Measurements from ENCODE around the gene DPP4.

The DPP4 gene

DNA sequence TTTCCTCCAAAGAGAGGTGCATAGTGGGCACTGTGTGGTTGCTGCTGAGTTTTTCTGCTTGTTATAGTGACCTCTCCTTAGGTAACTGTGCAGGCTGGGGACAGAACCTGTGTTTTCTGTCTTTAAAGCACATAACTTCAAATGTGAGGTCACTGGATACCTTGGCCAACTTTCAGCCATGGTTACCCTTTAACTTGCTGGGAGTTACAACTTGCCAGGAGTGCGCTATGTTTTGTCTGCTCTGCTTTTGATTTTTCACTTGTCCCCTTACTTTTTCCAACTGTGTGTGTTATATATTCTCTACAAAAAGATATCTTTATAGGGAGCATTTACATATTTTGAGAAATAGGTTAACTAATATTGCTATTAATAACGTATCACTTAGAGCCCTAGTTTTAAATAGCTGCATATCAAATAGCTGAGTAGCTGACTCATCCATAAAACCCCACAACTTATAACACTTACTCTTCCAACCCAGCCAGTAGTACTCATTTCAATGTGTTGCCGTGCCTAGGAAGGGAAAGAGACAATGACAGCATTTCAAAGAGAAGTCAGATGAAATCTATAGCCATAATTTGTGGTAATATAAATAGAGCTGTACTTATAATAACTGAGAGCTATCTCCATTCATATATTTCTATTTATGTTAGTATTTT lies 51.6 kb downstream of the DPP4 start:
- Histone ChIP-seq H3K4me3 (ENCODE audit: insufficient read depth, low read depth, low read length, poor library complexity, severe bottlenecking) (no peak overlapping the region), H3K9me3 (ENCODE audit: control insufficient read depth, low read length) (no peaks in the 10 kb centered on the region), H3K27me3 (replicated peaks; ENCODE audit: control insufficient read depth, insufficient read depth, low read length, poor library complexity, severe bottlenecking) (no peaks in the 10 kb centered on the region), H3K36me3 (ENCODE audit: control insufficient read depth, insufficient read depth, low read length) (peaks cover 26% of the 10 kb centered on the region), H3K27ac (ENCODE audit: insufficient read depth, low read length, poor library complexity, severe bottlenecking) (no peak overlapping the region), H3K4me1 (ENCODE audit: control insufficient read depth, insufficient read depth, low read length, poor library complexity, severe bottlenecking) (no peaks in the 10 kb centered on the region)
- no peak for DNase-seq

GRCh38 chr2:162021516-162022058 lies 52.4 kb downstream of the DPP4 start:
- DNase-seq = no peak

GRCh38 chr2:162018530-162018929 lies 55.5 kb downstream of the DPP4 start:
- Histone ChIP-seq H3K4me1 (ENCODE audit: control insufficient read depth, insufficient read depth, low read length, poor library complexity, severe bottlenecking) (peaks cover 16% of the 10 kb centered on the region), H3K27ac (ENCODE audit: insufficient read depth, low read length, poor library complexity, severe bottlenecking) (no peak overlapping the region), H3K27me3 (replicated peaks; ENCODE audit: control insufficient read depth, insufficient read depth, low read length, poor library complexity, severe bottlenecking) (no peaks in the 10 kb centered on the region), H3K4me3 (ENCODE audit: insufficient read depth, low read depth, low read length, poor library complexity, severe bottlenecking) (no peak overlapping the region), H3K36me3 (ENCODE audit: control insufficient read depth, insufficient read depth, low read length) (peaks cover 30% of the 10 kb centered on the region), H3K9me3 (ENCODE audit: control insufficient read depth, low read length) (no peaks in the 10 kb centered on the region)
- DNase-seq = no peak

More at GRCh38 chr2:162021516-162022058, 52.4 kb downstream of the DPP4 start:
- no peaks in the 10 kb centered on the region for H3K9me3 ChIP-seq (ENCODE audit: control insufficient read depth, low read length)
- peaks cover 30% of the 10 kb centered on the region for H3K36me3 ChIP-seq (ENCODE audit: control insufficient read depth, insufficient read depth, low read length)
- no peak overlapping the region for H3K27ac ChIP-seq (ENCODE audit: insufficient read depth, low read length, poor library complexity, severe bottlenecking)
- no peaks in the 10 kb centered on the region for H3K27me3 ChIP-seq (replicated peaks; ENCODE audit: control insufficient read depth, insufficient read depth, low read length, poor library complexity, severe bottlenecking)
- no peak overlapping the region for H3K4me3 ChIP-seq (ENCODE audit: insufficient read depth, low read depth, low read length, poor library complexity, severe bottlenecking)
- H3K4me1 ChIP-seq (ENCODE audit: control insufficient read depth, insufficient read depth, low read length, poor library complexity, severe bottlenecking) = no peaks in the 10 kb centered on the region

GRCh38 chr2:162017233-162017632 lies 56.8 kb downstream of the DPP4 start:
- Histone ChIP-seq H3K27me3 (replicated peaks; ENCODE audit: control insufficient read depth, insufficient read depth, low read length, poor library complexity, severe bottlenecking) (no peaks in the 10 kb centered on the region), H3K9me3 (ENCODE audit: control insufficient read depth, low read length) (no peaks in the 10 kb centered on the region), H3K27ac (ENCODE audit: insufficient read depth, low read length, poor library complexity, severe bottlenecking) (no peak overlapping the region), H3K36me3 (ENCODE audit: control insufficient read depth, insufficient read depth, low read length) (peaks cover 27% of the 10 kb centered on the region), H3K4me1 (ENCODE audit: control insufficient read depth, insufficient read depth, low read length, poor library complexity, severe bottlenecking) (peaks cover 29% of the 10 kb centered on the region), H3K4me3 (ENCODE audit: insufficient read depth, low read depth, low read length, poor library complexity, severe bottlenecking) (no peak overlapping the region)
- no peak for DNase-seq

DNA sequence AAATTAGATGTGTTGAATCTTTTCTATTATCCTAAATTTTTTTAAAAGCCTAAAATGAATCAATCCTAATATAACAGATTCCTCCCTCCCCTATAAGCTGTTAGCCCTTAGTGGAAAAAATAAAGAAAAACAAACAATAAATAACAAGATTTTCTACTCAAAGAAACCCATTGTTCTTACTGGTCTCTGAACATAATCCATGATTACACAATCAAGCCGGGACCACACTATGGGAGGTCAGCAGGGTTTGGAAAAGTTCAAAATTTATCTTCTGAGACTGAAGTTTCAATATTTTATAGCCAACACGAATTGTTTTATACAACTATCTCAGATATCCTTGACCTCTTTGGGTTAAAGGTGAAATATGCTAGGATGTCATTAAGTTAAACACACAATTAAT lies 57.9 kb downstream of the DPP4 start:
- peaks cover 27% of the 10 kb centered on the region for H3K36me3 ChIP-seq (ENCODE audit: control insufficient read depth, insufficient read depth, low read length)
- no peaks in the 10 kb centered on the region for H3K9me3 ChIP-seq (ENCODE audit: control insufficient read depth, low read length)
- no peak for DNase-seq
- H3K27ac ChIP-seq (ENCODE audit: insufficient read depth, low read length, poor library complexity, severe bottlenecking) = peak overlapping the region; percentile 36
- peaks cover 39% of the 10 kb centered on the region for H3K4me1 ChIP-seq (ENCODE audit: control insufficient read depth, insufficient read depth, low read length, poor library complexity, severe bottlenecking)
- H3K4me3 ChIP-seq (ENCODE audit: insufficient read depth, low read depth, low read length, poor library complexity, severe bottlenecking) = no peak overlapping the region
- H3K27me3 ChIP-seq (replicated peaks; ENCODE audit: control insufficient read depth, insufficient read depth, low read length, poor library complexity, severe bottlenecking) = no peaks in the 10 kb centered on the region

DNA sequence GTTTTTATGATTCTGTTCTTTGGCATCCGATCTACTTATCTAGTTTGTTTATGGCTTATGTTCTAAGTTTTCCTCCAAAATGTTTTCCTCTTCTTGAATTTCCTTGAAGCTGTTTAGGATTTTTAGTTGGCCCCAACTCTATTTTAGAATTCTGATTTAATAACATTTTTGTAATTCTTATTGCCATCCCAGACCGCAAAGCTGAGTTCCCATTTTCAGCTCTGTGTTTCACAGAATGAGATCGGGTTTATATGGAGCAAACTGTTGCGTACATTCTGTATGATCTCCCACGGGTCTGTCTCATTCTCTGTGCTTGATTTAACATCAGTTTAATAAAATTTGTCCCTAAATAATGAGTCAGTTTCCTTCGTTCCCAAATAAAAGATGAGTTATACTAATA lies 59.3 kb downstream of the DPP4 start:
- Histone ChIP-seq H3K4me3 (ENCODE audit: insufficient read depth, low read depth, low read length, poor library complexity, severe bottlenecking) (no peak overlapping the region), H3K4me1 (ENCODE audit: control insufficient read depth, insufficient read depth, low read length, poor library complexity, severe bottlenecking) (peaks cover 45% of the 10 kb centered on the region), H3K27ac (ENCODE audit: insufficient read depth, low read length, poor library complexity, severe bottlenecking) (peak overlapping the region; percentile 77), H3K9me3 (ENCODE audit: control insufficient read depth, low read length) (no peaks in the 10 kb centered on the region), H3K36me3 (ENCODE audit: control insufficient read depth, insufficient read depth, low read length) (peaks cover 18% of the 10 kb centered on the region), H3K27me3 (replicated peaks; ENCODE audit: control insufficient read depth, insufficient read depth, low read length, poor library complexity, severe bottlenecking) (no peaks in the 10 kb centered on the region)
- no peak for DNase-seq

DNA sequence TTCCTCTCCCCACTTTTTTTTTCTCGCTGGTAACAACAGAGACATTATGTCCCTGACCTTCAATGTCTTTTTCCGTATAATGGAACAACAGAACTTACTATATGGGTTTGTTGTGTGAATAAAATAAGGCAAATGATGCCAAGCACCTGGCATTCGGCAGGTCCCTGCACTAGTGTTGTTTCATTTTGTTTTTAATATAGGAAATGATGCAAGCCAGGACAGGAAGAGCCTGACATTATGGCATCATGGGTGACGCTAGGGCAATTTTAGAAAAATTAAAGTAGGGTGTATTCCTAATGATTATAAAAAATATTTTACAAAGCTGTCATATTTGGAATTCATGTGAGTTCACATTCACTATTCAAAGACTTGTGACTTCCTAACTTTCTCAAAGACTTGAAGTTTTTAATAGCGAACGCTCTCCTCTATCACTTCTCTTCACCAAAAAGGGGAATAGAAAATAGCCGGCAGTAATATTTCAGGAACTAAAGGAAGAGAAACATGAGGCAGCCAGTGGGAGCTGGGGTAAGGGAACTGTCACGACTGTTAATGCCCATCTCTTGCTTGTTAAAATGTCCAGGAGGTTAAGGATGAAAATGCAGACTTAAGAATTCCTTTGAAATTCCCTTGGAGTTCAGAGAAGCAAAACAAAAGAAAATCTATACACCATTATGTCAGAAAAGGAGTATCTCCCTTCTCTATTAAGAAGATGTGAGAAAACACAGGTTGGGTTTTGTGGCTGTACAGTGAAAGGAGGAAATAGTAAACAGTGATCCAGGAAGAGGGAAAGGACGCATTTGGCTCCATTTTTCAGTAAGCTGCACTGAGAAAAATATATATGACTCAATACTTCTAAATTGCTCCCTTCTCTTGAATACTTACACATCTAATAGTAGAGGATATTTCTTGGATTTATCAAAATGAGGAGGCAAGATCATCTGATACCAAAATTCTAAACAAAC lies 60.2 kb downstream of the DPP4 start:
- peaks cover 49% of the 10 kb centered on the region for H3K4me1 ChIP-seq (ENCODE audit: control insufficient read depth, insufficient read depth, low read length, poor library complexity, severe bottlenecking)
- H3K9me3 ChIP-seq (ENCODE audit: control insufficient read depth, low read length) = no peaks in the 10 kb centered on the region
- H3K27me3 ChIP-seq (replicated peaks; ENCODE audit: control insufficient read depth, insufficient read depth, low read length, poor library complexity, severe bottlenecking) = no peaks in the 10 kb centered on the region
- H3K27ac ChIP-seq (ENCODE audit: insufficient read depth, low read length, poor library complexity, severe bottlenecking) = peak overlapping the region; percentile 77
- no peak for DNase-seq
- no peak overlapping the region for H3K4me3 ChIP-seq (ENCODE audit: insufficient read depth, low read depth, low read length, poor library complexity, severe bottlenecking)
- peaks cover 11% of the 10 kb centered on the region for H3K36me3 ChIP-seq (ENCODE audit: control insufficient read depth, insufficient read depth, low read length)

DNA sequence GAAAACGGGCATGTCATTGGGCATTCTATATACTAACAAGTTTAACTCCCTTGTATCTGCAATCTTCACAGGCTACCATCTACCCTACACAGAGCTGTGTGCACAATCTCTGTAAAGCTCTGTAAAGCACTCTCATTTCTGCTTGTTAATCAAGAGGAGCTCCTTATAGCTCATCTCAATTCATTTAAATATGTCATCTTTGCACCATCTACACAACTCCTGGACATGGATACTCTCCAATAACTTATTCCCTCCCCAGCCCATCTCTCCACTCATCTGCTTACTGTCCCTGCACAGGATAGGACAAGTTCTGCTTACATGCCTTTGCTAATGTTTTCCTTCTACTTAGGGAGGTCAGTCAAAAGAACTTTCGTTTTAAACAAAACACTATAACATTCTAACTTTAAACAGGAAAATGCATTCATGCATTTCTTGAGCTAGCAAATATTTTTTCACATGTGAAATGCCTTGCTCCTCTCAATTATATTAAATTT lies 61.4 kb downstream of the DPP4 start:
- H3K4me3 ChIP-seq (ENCODE audit: insufficient read depth, low read depth, low read length, poor library complexity, severe bottlenecking) = no peak overlapping the region
- peak overlapping the region; percentile 77 for H3K27ac ChIP-seq (ENCODE audit: insufficient read depth, low read length, poor library complexity, severe bottlenecking)
- H3K36me3 ChIP-seq (ENCODE audit: control insufficient read depth, insufficient read depth, low read length) = peaks cover 9% of the 10 kb centered on the region
- H3K9me3 ChIP-seq (ENCODE audit: control insufficient read depth, low read length) = no peaks in the 10 kb centered on the region
- DNase-seq = no peak
- H3K4me1 ChIP-seq (ENCODE audit: control insufficient read depth, insufficient read depth, low read length, poor library complexity, severe bottlenecking) = peaks cover 49% of the 10 kb centered on the region
- no peaks in the 10 kb centered on the region for H3K27me3 ChIP-seq (replicated peaks; ENCODE audit: control insufficient read depth, insufficient read depth, low read length, poor library complexity, severe bottlenecking)

GRCh38 chr2:162011706-162012564 lies 62.1 kb downstream of the DPP4 start:
- Histone ChIP-seq H3K27me3 (replicated peaks; ENCODE audit: control insufficient read depth, insufficient read depth, low read length, poor library complexity, severe bottlenecking) (no peaks in the 10 kb centered on the region), H3K27ac (ENCODE audit: insufficient read depth, low read length, poor library complexity, severe bottlenecking) (peak overlapping the region; percentile 77), H3K4me3 (ENCODE audit: insufficient read depth, low read depth, low read length, poor library complexity, severe bottlenecking) (no peak overlapping the region), H3K36me3 (ENCODE audit: control insufficient read depth, insufficient read depth, low read length) (peaks cover 9% of the 10 kb centered on the region), H3K9me3 (ENCODE audit: control insufficient read depth, low read length) (no peaks in the 10 kb centered on the region), H3K4me1 (ENCODE audit: control insufficient read depth, insufficient read depth, low read length, poor library complexity, severe bottlenecking) (peaks cover 49% of the 10 kb centered on the region)
- peak in 2 of 3 donors; percentile 17 to 34 for DNase-seq
